Thyroid gland (tissue), 4 donors: ENCODE measurements around the gene SEMA5B. TPM values are rescaled to one million over a fixed set of nuclear protein-coding genes. Genes with fewer than 3 reads are reported as not detected.

Experiments
- DNase-seq, 2 donors: peaks; one replicate each; pipeline ENCODE4 v3.0.0-alpha.2; 2019
- H3K27ac ChIP-seq, 3 donors: fragments of 200-600 bp; sonication (generic); 1 replicate in 2 of 3; 2 replicates in 1 of 3; pipeline ENCODE4 v1.5.1; 2016 to 2019; ENCODE audit warnings: mild to moderate bottlenecking in 1 of 3, moderate library complexity in 1 of 3
- H3K27me3 ChIP-seq: fragments of 200-600 bp; sonication (generic); one replicate; pipeline ENCODE4 v1.5.1; 2019
- H3K36me3 ChIP-seq, 2 donors: fragments of 200-600 bp; sonication (generic); one replicate each; pipeline ENCODE4 v1.5.1; 2016 to 2019
- H3K4me1 ChIP-seq, 2 donors: fragments of 200-600 bp; sonication (generic); one replicate each; pipeline ENCODE4 v1.5.1; 2017 to 2019
- H3K4me3 ChIP-seq, 3 donors: fragments of 200-600 bp; sonication (generic); replicated peaks in 1 of 3; 1 replicate in 2 of 3; 2 replicates in 1 of 3; pipeline ENCODE4 v1.5.1; 2016; ENCODE audit warnings: mild to moderate bottlenecking in 1 of 3
- H3K9me3 ChIP-seq: fragments of 200-600 bp; sonication (generic); one replicate; pipeline ENCODE4 v1.5.1; 2017
- CTCF ChIP-seq, 6 experiments: fragments of 200-600 bp in 3 of 6; fragments of 450-650 bp in 3 of 6; sonication (generic) in 3 of 6; IDR thresholded peaks; one replicate each; pipeline ENCODE4 v1.5.1; 2016 to 2019; ENCODE audit warnings: antibody characterized with exemption in 6 of 6, mild to moderate bottlenecking in 2 of 6, inconsistent platforms in 1 of 6, moderate library complexity in 1 of 6
- POLR2A ChIP-seq, 2 donors: fragments of 450-650 bp; IDR thresholded peaks; one replicate each; pipeline ENCODE4 v1.6.1; 2017; ENCODE audit warnings: antibody characterized with exemption in 2 of 2, mild to moderate bottlenecking in 2 of 2, moderate library complexity in 1 of 2
- WGBS, 2 donors: methylation state at CpG; one replicate each; pipeline ENCODE4 v1.1.5; 2017; 5-methylcytosine and 5-hydroxymethylcytosine counted together
- intact Hi-C: fragments of 100-400 bp; cut with DNase I; formaldehyde crosslinking; loops from one replicate; pipeline ENCODE4 v1.15.1; 2023
- total RNA-seq, 4 donors: library from RNA; depleted of rRNA; stranded (reverse); fragments of >200 nt; gene quantifications; one replicate each; pipeline ENCODE4 v1.2.3, GENCODE V29; 2016

SEMA5B gene
- total RNA-seq, 4 donors from 2014 or later = 0.56 to 5.3 (median 0.63) TPM

- Histone ChIP-seq H3K9me3 (no peaks in the 10 kb centered on the region), H3K4me3 (no peak overlapping the region), H3K4me1 (peaks cover 8 to 61% of the 10 kb centered on the region in 2 donors), H3K27ac (no peak overlapping the region), H3K36me3 (no peaks in the 10 kb centered on the region), H3K27me3 (no peaks in the 10 kb centered on the region)
- no peak for DNase-seq
- 92% methylated on average over 10 to 12 of the region's 12 CpGs for WGBS, 2 donors
- intact Hi-C loops = no loop called here
- no peak for TF ChIP-seq CTCF (IDR thresholded peaks at IDR 0.05)
- no peak for TF ChIP-seq POLR2A (IDR thresholded peaks at IDR 0.05)
Observed at GRCh38 chr3:122973893-122974615, 53.5 kb downstream of the SEMA5B start.

GRCh38 chr3:122972141-122972540, 55.4 kb downstream of the SEMA5B start:
- Histone ChIP-seq H3K4me3 (no peak overlapping the region), H3K27ac (no peak overlapping the region), H3K27me3 (no peaks in the 10 kb centered on the region), H3K9me3 (no peaks in the 10 kb centered on the region), H3K4me1 (peaks cover 8 to 47% of the 10 kb centered on the region in 2 donors), H3K36me3 (no peaks in the 10 kb centered on the region)
- TF ChIP-seq CTCF (IDR thresholded peaks at IDR 0.05) (no peak), POLR2A (IDR thresholded peaks at IDR 0.05) (no peak)
- DNase-seq = no peak
- intact Hi-C loops = no loop called here
- 100% methylated on average over 1 of the region's 1 CpG for WGBS, 2 donors

- TF ChIP-seq POLR2A (IDR thresholded peaks at IDR 0.05) = no peak
- TF ChIP-seq CTCF (IDR thresholded peaks at IDR 0.05) = no peak
- H3K27me3 ChIP-seq = no peaks in the 10 kb centered on the region
- peaks cover 8 to 32% of the 10 kb centered on the region in 2 donors for H3K4me1 ChIP-seq
- no peak overlapping the region for H3K4me3 ChIP-seq
- H3K9me3 ChIP-seq = no peaks in the 10 kb centered on the region
- H3K27ac ChIP-seq = peak overlapping the region in 1 of 3 donors; percentile 34
- peak; percentile 54 to 56 for DNase-seq
- WGBS, 2 donors = 18 to 24% methylated on average over 10 of the region's 10 CpGs
- H3K36me3 ChIP-seq = no peaks in the 10 kb centered on the region
- intact Hi-C loops = no loop called here
Observed at GRCh38 chr3:122969585-122970469, 57.7 kb downstream of the SEMA5B start.

GRCh38 chr3:122967765-122968164, 59.8 kb downstream of the SEMA5B start:
- Histone ChIP-seq H3K9me3 (no peaks in the 10 kb centered on the region), H3K27ac (no peak overlapping the region), H3K27me3 (no peaks in the 10 kb centered on the region), H3K4me3 (no peak overlapping the region), H3K36me3 (no peaks in the 10 kb centered on the region), H3K4me1 (peaks cover 8 to 26% of the 10 kb centered on the region in 2 donors)
- WGBS, 2 donors = 97 to 100% methylated on average over 7 of the region's 7 CpGs
- DNase-seq = no peak
- TF ChIP-seq CTCF (IDR thresholded peaks at IDR 0.05) (no peak), POLR2A (IDR thresholded peaks at IDR 0.05) (no peak)
- intact Hi-C loops = no loop called here

- Histone ChIP-seq H3K36me3 (no peaks in the 10 kb centered on the region), H3K4me1 (peaks cover 8 to 26% of the 10 kb centered on the region in 2 donors), H3K27me3 (no peaks in the 10 kb centered on the region), H3K27ac (no peak overlapping the region), H3K4me3 (no peak overlapping the region), H3K9me3 (no peaks in the 10 kb centered on the region)
- intact Hi-C loops = no loop called here
- no peak for TF ChIP-seq POLR2A (IDR thresholded peaks at IDR 0.05)
- TF ChIP-seq CTCF (IDR thresholded peaks at IDR 0.05) = no peak
- no peak for DNase-seq
- WGBS, 2 donors = 93 to 94% methylated on average over 4 of the region's 4 CpGs
Observed at GRCh38 chr3:122967356-122967755, 60.2 kb downstream of the SEMA5B start.
